ENCODE measurements around the gene SLC25A51. TPM values are rescaled to one million over a fixed set of nuclear protein-coding genes. Genes with fewer than 3 reads are reported as not detected.

The SLC25A51 gene
- total RNA-seq, 1 experiment from 2014 or later, result 12.9 TPM

- H3T11ph ChIP-seq (ENCODE audit: low read length), result no peak overlapping the region
- Mint-ChIP-seq H3K36me3 (ENCODE audit: insufficient read depth in 1 of 3, low read depth in 3 of 3) (peaks cover 3 to 50% (median 26%) of the 10 kb centered on the region in 3 experiments; a peak in 5 of 7 replicates), H3K27me3 (ENCODE audit: low read depth) (no peaks in the 10 kb centered on the region; the same call in 1 of the 2 replicates), H3K9me3 (no peaks in the 10 kb centered on the region), H3K4me3 (no peak overlapping the region), H3K27ac (no peak overlapping the region), H3K4me1 (no peaks in the 10 kb centered on the region)
- no peaks in the 10 kb centered on the region for H3K79me2 ChIP-seq (ENCODE audit: insufficient read depth, low read length)
- TF ChIP-seq CTCF (conservative IDR thresholded peaks at IDR 0.05), result no peak
- H2BK20ac ChIP-seq (ENCODE audit: low read depth, low read length, poor library complexity, severe bottlenecking), result no peak overlapping the region
- no peaks in the 10 kb centered on the region for H3K9me3 ChIP-seq (ENCODE audit: control insufficient read depth, low read depth, low read length)
- no peak overlapping the region for H2BK15ac ChIP-seq (ENCODE audit: low read depth, low read length)
- H4K91ac ChIP-seq (ENCODE audit: insufficient read length, low read depth, low read length), result no peak overlapping the region
- no peak overlapping the region for H3K4ac ChIP-seq (ENCODE audit: low read depth, low read length)
- H3K79me1 ChIP-seq (ENCODE audit: insufficient read depth, low read depth, low read length, poor library complexity, severe bottlenecking), result no peaks in the 10 kb centered on the region
- no peak overlapping the region for H4K5ac ChIP-seq (ENCODE audit: insufficient read length, low read depth, low read length)
- H3K23me2 ChIP-seq (ENCODE audit: insufficient read length, low read depth, low read length, poor library complexity, severe bottlenecking), result no peaks in the 10 kb centered on the region
- H2BK5ac ChIP-seq (ENCODE audit: insufficient read length, low read length), result no peak overlapping the region
- H3K27me3 ChIP-seq (ENCODE audit: insufficient read depth, low read length), result no peaks in the 10 kb centered on the region
- H3K4me2 ChIP-seq (ENCODE audit: insufficient read depth, insufficient read length, low read length), result no peak overlapping the region
- no peak overlapping the region for H3K23ac ChIP-seq (ENCODE audit: insufficient read length, low read depth, low read length)
- no peak overlapping the region for H3K56ac ChIP-seq (ENCODE audit: insufficient read length, low read depth, low read length)
- no peak overlapping the region for H2AFZ ChIP-seq (ENCODE audit: low read length)
- WGBS (ENCODE audit: extremely low coverage, insufficient read length, low lambda C conversion rate), result no CpG with 5 or more reads among the region's 6 CpGs
- no peak overlapping the region for H3K18ac ChIP-seq (ENCODE audit: insufficient read length, low read depth, low read length)
- H3K9ac ChIP-seq (ENCODE audit: extremely low read depth, insufficient read length, low read length), result no peak overlapping the region
- no peak overlapping the region for H2BK12ac ChIP-seq (ENCODE audit: insufficient read length, low read depth, low read length)
- no peak overlapping the region for H4K8ac ChIP-seq (replicated peaks; ENCODE audit: insufficient read length, low read depth, low read length)
- H3K4me1 ChIP-seq (ENCODE audit: insufficient read depth, low read length), result no peaks in the 10 kb centered on the region
- H3K27ac ChIP-seq (ENCODE audit: insufficient read length, low read depth, low read length), result no peak overlapping the region
- no peak overlapping the region for H3K14ac ChIP-seq (ENCODE audit: insufficient read depth, low read length)
- no peak for DNase-seq
- no peak overlapping the region for H2AK5ac ChIP-seq (ENCODE audit: insufficient read length, low read length)
- no peak overlapping the region for H2BK120ac ChIP-seq (ENCODE audit: low read depth, low read length, poor library complexity, severe bottlenecking)
- H4K20me1 ChIP-seq (ENCODE audit: control insufficient read depth, insufficient read depth, insufficient read length), result no peaks in the 10 kb centered on the region
Observed at GRCh38 chr9:37952731-37953130, 48.8 kb upstream of the SLC25A51 start.

Data from H9 (cell line).